H1 (cell line): ENCODE measurements around the gene UNC5B. TPM values are rescaled to one million over a fixed set of nuclear protein-coding genes. Genes with fewer than 3 reads are reported as not detected.

Source experiments
- EGR1 ChIP-seq: IDR thresholded peaks from 2 replicates; pipeline ENCODE4 v1.6.1; 2011; ENCODE audit warnings: low read depth, low read length, borderline replicate concordance
- SIX5 ChIP-seq: IDR thresholded peaks from 2 replicates; pipeline ENCODE4 v1.6.1; 2011; ENCODE audit warnings: mild to moderate bottlenecking, low read depth, low read length
- SUZ12 ChIP-seq: fragments of 200-600 bp; sonication (generic); IDR thresholded peaks from 2 replicates; pipeline ENCODE4 v1.6.1; 2012; ENCODE audit warnings: mild to moderate bottlenecking, inconsistent platforms, low read length, moderate library complexity, mixed read lengths
- TBP ChIP-seq: IDR thresholded peaks from 2 replicates; pipeline ENCODE4 v1.6.1; 2011; ENCODE audit warnings: low read depth, low read length, improper control_type of control experiment
- polyA plus RNA-seq, 7 experiments: library from polyadenylated mRNA; depleted of rRNA in 3 of 7; stranded (reverse) in 5 of 7; unstranded in 2 of 7; fragments of >200 nt in 5 of 7; fragments of 200-250 nt in 2 of 7; gene quantifications; 1 replicate in 5 of 7; 2 replicates in 1 of 7; 4 replicates in 1 of 7; pipeline versions ENCODE4 v1.2.1 to v1.2.3, GENCODE V29; 2011 to 2013; ENCODE audit warnings: missing spikeins in 2 of 7, mixed read lengths in 2 of 7
- total RNA-seq: library from RNA; stranded (reverse); fragmentation: NEBNext Ultra II Directional; extraction: Animal tissue kit (Norgen Biotek cat#: 25700); gene quantifications from 2 replicates; pipeline ENCODE4 v1.2.1, GENCODE V29; 2021

Gene UNC5B
- total and polyA plus RNA-seq, 2 of the 8 experiments (the other 6 are each of a cell fraction or from before 2014, with no cell fraction given), result 27.9 to 31.8 TPM

DNA sequence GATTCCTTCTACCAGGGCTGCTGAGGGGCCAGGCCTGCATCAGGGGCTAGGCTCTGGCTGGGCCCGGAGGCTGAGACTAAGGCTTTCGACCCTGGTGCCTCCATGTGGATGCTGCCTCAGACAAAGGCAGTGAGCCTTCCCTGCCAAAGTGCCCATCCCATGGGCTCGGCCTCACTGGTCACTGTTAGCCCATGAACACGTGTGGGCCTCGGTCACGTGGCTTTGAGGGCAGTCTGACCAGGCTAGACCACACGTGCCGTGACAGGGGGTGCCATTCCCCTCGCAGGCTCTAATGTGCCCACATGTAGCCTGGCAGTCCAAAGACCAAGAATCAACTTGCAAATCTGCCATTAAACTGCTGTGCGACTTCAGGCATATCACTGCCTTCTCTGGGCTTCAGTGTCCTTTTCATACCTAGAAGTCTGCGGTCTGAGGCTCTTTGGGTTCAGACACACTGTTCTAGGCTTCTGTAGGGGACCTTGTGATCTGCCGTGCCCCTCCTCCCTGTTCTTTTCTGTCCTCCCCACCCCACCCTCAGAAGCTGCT lies 89.1 kb downstream of the UNC5B start (continued):
- TF ChIP-seq EGR1 (no peak), TBP (no peak), SUZ12 (no peak), SIX5 (no peak)
